ENCODE measurements around the gene TMEM11.

GRCh38 chr17:21167303-21167702 is 46.7 kb downstream of the TMEM11 start:
- TF ChIP-seq CTCF (conservative IDR thresholded peaks at IDR 0.05; ENCODE audit: low read length) = no peak
- no peak for TF ChIP-seq EZH2phosphoT487 (IDR thresholded peaks at IDR 0.05; ENCODE audit: borderline replicate concordance, low read depth, low read length)
